ENCODE data around the gene CCNI2.

DNA sequence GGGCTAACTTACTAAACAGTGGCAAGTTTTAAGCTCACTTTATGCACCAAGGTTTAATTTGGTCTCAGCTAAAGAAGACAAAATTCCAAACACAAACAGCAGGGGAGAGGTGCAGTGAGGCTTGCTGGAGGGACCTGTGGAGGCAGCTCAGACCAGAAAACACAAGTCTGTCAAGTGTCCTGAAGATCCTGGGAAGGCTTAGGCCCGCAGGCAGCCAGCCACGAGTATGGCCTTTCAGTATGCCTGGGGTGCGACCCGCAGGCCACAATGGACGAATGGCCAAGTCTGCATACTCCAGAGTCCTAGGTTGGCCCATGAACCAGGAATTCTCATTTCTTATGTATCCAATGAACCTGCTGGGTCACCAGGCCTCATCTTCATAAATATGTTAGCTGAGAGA lies 9.3 kb downstream of the CCNI2 start:
- TF ChIP-seq CTCF (IDR thresholded peaks at IDR 0.05) (no peak), POLR2A (IDR thresholded peaks at IDR 0.05) (no peak), POLR2AphosphoS5 (IDR thresholded peaks at IDR 0.05) (no peak)
